Smooth muscle cell (in vitro differentiated cells): ENCODE results near the gene ARHGAP30. TPM values are rescaled to one million over a fixed set of nuclear protein-coding genes. Genes with fewer than 3 reads are reported as not detected.

Experiments
- DNase-seq: peaks from one replicate; lab custom pipeline; 2025; ENCODE audit not compliant: unreplicated experiment; lab: John Stamatoyannopoulos, UW
- H2AFZ ChIP-seq: fragments of 200-600 bp; sonication (generic); 2 replicates; pipeline ENCODE4 v1.6.0; 2016; ENCODE audit warnings: antibody characterized with exemption, low read depth, mild to moderate bottlenecking
- H3F3A ChIP-seq: fragments of 200-600 bp; sonication (generic); 2 replicates; pipeline ENCODE4 v1.6.0; 2017; ENCODE audit warnings: antibody characterized with exemption, low read depth
- H3K27ac ChIP-seq: fragments of 200-600 bp; sonication (generic); 2 replicates; pipeline ENCODE4 v1.5.1; 2016; ENCODE audit warnings: low read depth, mild to moderate bottlenecking
- H3K27me3 ChIP-seq: fragments of 200-600 bp; sonication (generic); 2 replicates; pipeline ENCODE4 v1.6.1; 2016; ENCODE audit warnings: low read depth, mild to moderate bottlenecking
- H3K36me3 ChIP-seq: fragments of 200-600 bp; sonication (generic); 2 replicates; pipeline ENCODE4 v1.5.1; 2016; ENCODE audit warnings: low read depth
- H3K4me1 ChIP-seq: fragments of 200-600 bp; sonication (generic); 2 replicates; pipeline ENCODE4 v1.5.1; 2016; ENCODE audit warnings: low read depth
- H3K4me2 ChIP-seq: fragments of 200-600 bp; sonication (generic); 2 replicates; pipeline ENCODE4 v1.6.0; 2016; ENCODE audit warnings: mild to moderate bottlenecking
- H3K4me3 ChIP-seq: fragments of 200-600 bp; sonication (generic); 2 replicates; pipeline ENCODE4 v1.5.1; 2016; ENCODE audit warnings: mild to moderate bottlenecking
- H3K79me2 ChIP-seq: fragments of 200-600 bp; sonication (generic); 2 replicates; pipeline ENCODE4 v1.6.0; 2016; ENCODE audit warnings: low read depth, mild to moderate bottlenecking
- H3K9ac ChIP-seq: fragments of 200-600 bp; sonication (generic); 2 replicates; pipeline ENCODE4 v1.6.0; 2016; ENCODE audit warnings: low read depth
- H3K9me3 ChIP-seq: fragments of 200-600 bp; sonication (generic); replicated peaks from 2 replicates; pipeline ENCODE4 v1.5.1; 2016; ENCODE audit warnings: low read depth
- H4K20me1 ChIP-seq: fragments of 200-600 bp; sonication (generic); 2 replicates; pipeline ENCODE4 v1.6.0; 2016; ENCODE audit warnings: low read depth
- CTCF ChIP-seq: fragments of 200-600 bp; sonication (generic); IDR thresholded peaks from 2 replicates; pipeline ENCODE4 v1.5.1; 2017; ENCODE audit warnings: borderline replicate concordance, mild to moderate bottlenecking, antibody characterized with exemption; ENCODE audit not compliant: insufficient read depth, poor library complexity, severe bottlenecking
- WGBS: methylation state at CpG from one replicate; pipeline ENCODE4 v1.1.7; 2016; ENCODE audit warnings: low lambda C conversion rate; 5-methylcytosine and 5-hydroxymethylcytosine counted together
- polyA plus RNA-seq: library from polyadenylated mRNA; unstranded; fragments of >200 nt; fragmentation: Nextera tagmentation; extraction: Ambion mirVana; gene quantifications from 2 replicates; pipeline ENCODE4 v1.2.1, GENCODE V29; 2016
- total RNA-seq: library from RNA; depleted of rRNA; stranded (reverse); fragments of >200 nt; gene quantifications from 2 replicates; pipeline ENCODE4 v1.2.3, GENCODE V29; 2014

The ARHGAP30 gene
- total and polyA plus RNA-seq, 2 experiments from 2014 or later = 0.13 to 1.2 TPM

DNA sequence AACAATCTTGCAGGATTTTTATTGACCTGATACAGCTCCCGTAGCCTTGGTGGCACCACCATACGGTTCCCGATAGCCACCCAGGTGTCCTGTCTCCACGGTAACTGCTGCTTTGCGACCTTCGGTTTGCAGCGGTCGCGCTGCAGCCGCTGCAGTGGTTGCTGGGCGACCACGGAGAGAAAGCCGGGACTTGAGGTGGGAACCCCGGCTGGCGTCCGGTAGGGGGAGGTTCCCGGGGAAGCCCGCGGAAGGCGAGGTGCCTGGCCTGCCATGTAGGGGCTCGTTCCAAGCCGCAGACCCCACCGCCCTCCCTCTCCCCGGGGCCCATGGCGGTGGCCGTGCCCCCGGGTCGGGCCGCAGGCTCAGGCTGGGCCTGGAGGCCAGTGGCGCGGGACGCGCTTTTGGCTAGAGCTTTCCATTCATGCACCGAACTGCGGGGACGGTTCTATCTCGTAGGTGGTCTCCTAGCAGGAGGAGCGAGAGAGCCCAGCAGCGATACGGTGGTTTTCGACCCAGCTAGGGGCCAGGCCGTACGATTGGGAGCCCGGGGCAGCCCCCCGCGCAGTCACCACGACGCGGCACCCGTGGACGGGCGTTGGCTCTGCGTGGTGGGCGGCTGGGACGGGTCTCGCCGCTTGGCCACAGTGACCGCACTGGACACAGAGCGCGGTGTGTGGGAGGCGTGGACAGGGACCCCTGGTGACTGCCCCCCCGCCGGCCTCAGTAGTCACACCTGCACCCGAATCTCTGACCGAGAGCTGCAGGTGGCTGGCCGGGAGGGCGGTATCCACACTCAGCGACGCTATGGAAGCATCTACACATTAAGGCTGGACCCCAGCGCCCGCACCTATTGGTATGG, 28.7 kb upstream of the ARHGAP30 start, which contains the start of gene KLHDC9:
Gene KLHDC9, plus strand, starts transcription at position 152 of the 859 bp plus-strand sequence. Its CDS starts 175 bp downstream, at position 327.
- peak; percentile 31 for DNase-seq
- Histone ChIP-seq H3K27ac (peak within 1 kb of the TSS; percentile 56), H3K36me3 (no peaks in the 10 kb centered on the region), H3K4me1 (peaks cover 7% of the 10 kb centered on the region), H3K4me3 (peak within 1 kb of the TSS; percentile 64), H3K79me2 (peaks cover 5% of the 10 kb centered on the region), H3K9ac (peak within 1 kb of the TSS; percentile 45), H3F3A (peaks cover 19% of the 10 kb centered on the region), H3K9me3 (no peaks in the 10 kb centered on the region), H2AFZ (peak within 1 kb of the TSS; percentile 31), H3K27me3 (no peaks in the 10 kb centered on the region), H4K20me1 (peaks cover 8% of the 10 kb centered on the region), H3K4me2 (peak within 1 kb of the TSS; percentile 93)
- TF ChIP-seq CTCF = no peak
- WGBS = 2% methylated on average over 44 of the region's 71 CpGs

DNA sequence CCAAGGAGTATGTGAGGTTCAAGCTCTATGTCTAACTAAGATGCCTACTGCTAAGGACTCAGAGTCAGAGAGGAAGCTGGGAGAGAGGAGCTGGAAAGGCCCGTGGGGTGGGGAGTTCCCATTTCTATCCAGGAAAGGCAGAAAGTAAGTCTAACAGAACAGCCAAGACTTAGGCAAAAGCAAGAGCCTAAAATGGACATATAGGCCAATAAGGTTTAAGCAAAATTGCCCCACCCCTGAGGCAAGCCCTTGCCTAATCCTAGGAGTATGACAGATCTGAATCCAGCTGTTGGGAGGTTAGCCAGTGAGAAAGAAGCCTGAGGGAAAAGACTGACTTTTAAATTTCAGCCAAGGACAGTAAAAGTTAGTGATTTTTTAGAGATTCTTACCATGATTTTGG, 26.8 kb upstream of the ARHGAP30 start:
- no peak overlapping the region for H3K9ac ChIP-seq
- H3K4me3 ChIP-seq = no peak overlapping the region
- peak overlapping the region; percentile 70 for H3K4me2 ChIP-seq
- no peaks in the 10 kb centered on the region for H3K79me2 ChIP-seq
- H3K27ac ChIP-seq = peak overlapping the region; percentile 56
- no peak for TF ChIP-seq CTCF
- peaks cover 19% of the 10 kb centered on the region for H3F3A ChIP-seq
- H4K20me1 ChIP-seq = no peaks in the 10 kb centered on the region
- no peak for DNase-seq
- H3K4me1 ChIP-seq = peaks cover 7% of the 10 kb centered on the region
- no peaks in the 10 kb centered on the region for H3K9me3 ChIP-seq
- H3K36me3 ChIP-seq = no peaks in the 10 kb centered on the region
- whole genome bisulfite sequencing = 39% methylated on average over 1 of the region's 1 CpG
- no peaks in the 10 kb centered on the region for H3K27me3 ChIP-seq
- H2AFZ ChIP-seq = peak overlapping the region; percentile 34

- H3K9me3 ChIP-seq = no peaks in the 10 kb centered on the region
- no peak for DNase-seq
- peak overlapping the region; percentile 56 for H3K27ac ChIP-seq
- H3K79me2 ChIP-seq = no peaks in the 10 kb centered on the region
- H3K4me1 ChIP-seq = peaks cover 7% of the 10 kb centered on the region
- no peak overlapping the region for H3K9ac ChIP-seq
- no peak for TF ChIP-seq CTCF
- H4K20me1 ChIP-seq = no peaks in the 10 kb centered on the region
- H3K4me3 ChIP-seq = no peak overlapping the region
- H3K4me2 ChIP-seq = peak overlapping the region; percentile 70
- H3K36me3 ChIP-seq = no peaks in the 10 kb centered on the region
- WGBS = 83% methylated on average over 2 of the region's 2 CpGs
- peaks cover 19% of the 10 kb centered on the region for H3F3A ChIP-seq
- H2AFZ ChIP-seq = peak overlapping the region; percentile 34
- no peaks in the 10 kb centered on the region for H3K27me3 ChIP-seq
Measured at GRCh38 chr1:161096015-161096414, 26.3 kb upstream of the ARHGAP30 start.

GRCh38 chr1:161095230-161095629, 25.5 kb upstream of the ARHGAP30 start:
- H3K9ac ChIP-seq = no peak overlapping the region
- H3K36me3 ChIP-seq = no peaks in the 10 kb centered on the region
- H3K4me1 ChIP-seq = peaks cover 7% of the 10 kb centered on the region
- 88% methylated on average over 6 of the region's 6 CpGs for WGBS
- H3K79me2 ChIP-seq = no peaks in the 10 kb centered on the region
- H4K20me1 ChIP-seq = no peaks in the 10 kb centered on the region
- no peak for DNase-seq
- no peaks in the 10 kb centered on the region for H3K9me3 ChIP-seq
- H2AFZ ChIP-seq = no peak overlapping the region
- no peaks in the 10 kb centered on the region for H3K27me3 ChIP-seq
- no peak overlapping the region for H3K4me3 ChIP-seq
- no peak overlapping the region for H3K27ac ChIP-seq
- no peak for TF ChIP-seq CTCF
- no peak overlapping the region for H3K4me2 ChIP-seq
- H3F3A ChIP-seq = peaks cover 16% of the 10 kb centered on the region
